ENCODE data around the gene MKNK2. TPM values are rescaled to one million over a fixed set of nuclear protein-coding genes. Genes with fewer than 3 reads are reported as not detected.

MKNK2 gene
- total and polyA plus RNA-seq, 2 of the 13 experiments (the other 11 are each of a cell fraction or from before 2014, with no cell fraction given): 44.9 to 112 TPM

GRCh38 chr19:2096034-2096479 is 45.0 kb upstream of the MKNK2 start, which contains the start of gene MOB3A (continued):
- TF ChIP-seq CREB3 (CRISPR knock-in tag; IDR thresholded peaks at IDR 0.05) (no peak), E2F2 (CRISPR knock-in tag; IDR thresholded peaks at IDR 0.05; ENCODE audit: borderline replicate concordance) (no peak), AFF4 (CRISPR knock-in tag; IDR thresholded peaks at IDR 0.05) (0 out of 2 replicates have a peak, but pooled peaks have one; percentile 74), GATA4 (IDR thresholded peaks at IDR 0.05; ENCODE audit: borderline replicate concordance, low read depth) (no peak), HNF1A (IDR thresholded peaks at IDR 0.05; ENCODE audit: low read depth) (no peak), HNF1A (CRISPR knock-in tag; IDR thresholded peaks at IDR 0.05; ENCODE audit: borderline replicate concordance) (peak; percentile 69; the same call in 1 of the 2 replicates), SNRNP70 (IDR thresholded peaks at IDR 0.05; ENCODE audit: low read depth, low read length) (no peak), ZNF75D (CRISPR knock-in tag; IDR thresholded peaks at IDR 0.05; ENCODE audit: borderline replicate concordance) (no peak), HNRNPUL1 (IDR thresholded peaks at IDR 0.05; ENCODE audit: low read depth, low read length) (no peak), ZNF513 (CRISPR knock-in tag; conservative IDR thresholded peaks at IDR 0.05) (0 out of 2 replicates have a peak, but pooled peaks have one; percentile 12), MYPOP (CRISPR knock-in tag; IDR thresholded peaks at IDR 0.05) (0 out of 2 replicates have a peak, but pooled peaks have one; percentile 37), NFATC3 (CRISPR knock-in tag; IDR thresholded peaks at IDR 0.05) (no peak), ZSCAN25 (CRISPR knock-in tag; IDR thresholded peaks at IDR 0.05) (peak; percentile 87), JARID2 (CRISPR knock-in tag; IDR thresholded peaks at IDR 0.05; ENCODE audit: insufficient replicate concordance) (no peak), ZSCAN12 (CRISPR knock-in tag; IDR thresholded peaks at IDR 0.05) (no peak; the same call in 1 of the 2 replicates), KDM6A (CRISPR knock-in tag; IDR thresholded peaks at IDR 0.05; ENCODE audit: low read depth) (0 out of 2 replicates have a peak, but pooled peaks have one; percentile 45), XBP1 (CRISPR knock-in tag; IDR thresholded peaks at IDR 0.05) (no peak)

All from HepG2 (cell line).